Activated naive CD4-positive, alpha-beta T cell treated with anti-CD3 and anti-CD28 coated beads for 36 hours (primary cell): Measurements from ENCODE around the gene MYL7. TPM values are rescaled to one million over a fixed set of nuclear protein-coding genes. Genes with fewer than 3 reads are reported as not detected.
"Not testable (repeated sequence)": the region's sequence is repeated elsewhere in the genome, so short reads cannot be mapped to it uniquely, and the experiment has no call there.

ENCODE experiments used
- CTCF ChIA-PET: fragments of 350-600 bp; sonication (Branson Sonifier 250); formaldehyde crosslinking; loops from one replicate; lab custom pipeline; 2021; ENCODE audit warnings: antibody characterized with exemption; lab: Charles Lee
- DNase-seq: peaks from one replicate; pipeline ENCODE4 v3.0.0-alpha.2; 2020
- H3K27ac Mint-ChIP-seq: one replicate; pipeline ENCODE4 v1.8.0; 2021; ENCODE audit warnings: mild to moderate bottlenecking, mixed read lengths
- H3K27me3 Mint-ChIP-seq: one replicate; pipeline ENCODE4 v1.8.0; 2021; ENCODE audit warnings: low read depth, mixed read lengths
- H3K36me3 Mint-ChIP-seq: one replicate; pipeline ENCODE4 v1.8.0; 2021; ENCODE audit warnings: low read depth, mixed read lengths
- H3K4me1 Mint-ChIP-seq: one replicate; pipeline ENCODE4 v1.8.0; 2021; ENCODE audit warnings: low read depth, mixed read lengths
- H3K4me3 Mint-ChIP-seq: one replicate; pipeline ENCODE4 v1.8.0; 2021; ENCODE audit warnings: mild to moderate bottlenecking, moderate library complexity, mixed read lengths
- H3K9me3 Mint-ChIP-seq: one replicate; pipeline ENCODE4 v1.8.0; 2021; ENCODE audit warnings: mixed read lengths
- intact Hi-C: fragments of 100-400 bp; cut with micrococcal nuclease; formaldehyde crosslinking; loops from one replicate; pipeline ENCODE4 v1.15.1; 2023
- total RNA-seq, 2 experiments: library from RNA; stranded (reverse); gene quantifications; one replicate each; pipeline ENCODE4 v1.2.3, GENCODE V29; 2021

Gene MYL7
- total RNA-seq, 2 experiments from 2014 or later = not detected

DNA sequence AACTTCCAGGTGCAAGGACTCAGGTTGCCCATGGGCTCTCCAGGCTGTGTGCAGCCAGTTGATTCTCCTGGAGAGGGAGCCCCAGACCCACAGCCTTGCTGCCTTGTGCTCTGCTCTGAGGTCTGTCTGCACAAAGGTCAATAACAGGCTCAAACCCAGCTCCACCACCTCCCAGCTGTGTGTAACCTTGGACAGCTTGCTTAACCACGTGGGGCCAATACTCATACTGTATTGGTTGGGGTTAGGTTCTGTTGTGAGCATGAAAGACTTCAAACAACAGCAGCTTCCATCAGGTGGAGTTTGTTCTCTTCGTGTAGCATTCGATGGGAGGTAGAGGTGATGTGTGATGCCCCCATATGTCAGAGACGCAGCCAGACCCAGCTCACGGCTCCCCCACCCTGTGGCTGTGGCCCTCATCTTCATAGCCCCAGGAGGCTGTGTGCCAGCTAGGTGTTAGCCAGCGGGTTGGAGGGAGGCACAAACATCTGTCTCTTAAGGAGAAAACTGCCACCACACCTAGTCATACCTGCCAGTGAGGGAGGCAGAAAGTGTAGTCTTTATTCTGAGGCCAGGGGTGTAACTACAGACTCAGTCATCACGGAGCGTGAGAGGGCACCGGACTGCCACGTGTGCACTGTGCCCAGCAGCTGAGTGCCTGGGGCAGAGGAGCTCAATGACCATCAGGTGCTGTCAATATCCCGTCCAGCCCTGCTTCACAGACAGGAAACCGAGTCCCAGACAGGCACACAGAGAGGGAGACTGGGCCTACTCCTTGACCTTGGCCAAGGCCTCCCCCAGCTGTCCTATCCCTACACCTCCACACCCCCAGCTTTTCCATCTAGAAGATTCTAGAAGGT is 9.7 kb downstream of the MYL7 start:
- Mint-ChIP-seq H3K4me3 (no peak overlapping the region), H3K9me3 (no peaks in the 10 kb centered on the region), H3K27me3 (no peaks in the 10 kb centered on the region), H3K4me1 (no peaks in the 10 kb centered on the region), H3K27ac (no peak overlapping the region), H3K36me3 (no peaks in the 10 kb centered on the region)
- no peak for DNase-seq
- intact Hi-C loops = no loop called here
- CTCF ChIA-PET = interaction anchor here (0.6 to 1.1 kb wide), 2 partner anchors 27 to 434 kb away, joined by 3 read pairs; no protein-coding TSS in a partner anchor

- CTCF ChIA-PET = interaction anchor here (0.7 kb wide), 1 partner anchor 9 kb away, joined by 3 read pairs; no protein-coding TSS in a partner anchor
- no peak overlapping the region for H3K27ac Mint-ChIP-seq
- no peak for DNase-seq
- no peaks in the 10 kb centered on the region for H3K9me3 Mint-ChIP-seq
- H3K27me3 Mint-ChIP-seq = no peaks in the 10 kb centered on the region
- intact Hi-C loops = loop anchor here (10.0 kb wide), 1 partner anchor 336 kb away; no protein-coding TSS in a partner anchor
- H3K36me3 Mint-ChIP-seq = no peaks in the 10 kb centered on the region
- H3K4me1 Mint-ChIP-seq = peaks cover 3% of the 10 kb centered on the region
- H3K4me3 Mint-ChIP-seq = no peak overlapping the region
Measured at GRCh38 chr7:44128721-44129582, 12.2 kb downstream of the MYL7 start.

DNA sequence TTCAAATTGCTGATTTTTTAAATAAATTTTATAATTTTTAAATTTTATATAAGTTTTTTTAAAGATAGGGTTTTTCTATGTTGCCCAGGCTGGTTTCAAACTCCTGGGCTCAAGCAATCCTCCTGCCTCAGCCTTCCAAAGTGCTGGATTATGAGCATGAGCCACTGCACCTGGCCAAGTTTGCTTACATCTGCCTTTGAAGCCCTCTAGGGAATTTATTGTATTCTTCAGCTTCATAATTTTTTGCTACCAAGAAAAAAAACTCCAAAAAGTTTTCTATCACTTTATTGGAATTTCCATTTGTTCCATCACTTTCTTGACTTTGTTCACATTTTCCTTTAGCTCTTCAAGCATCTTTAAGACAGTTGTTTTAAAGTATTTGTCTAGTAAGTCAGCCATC is 14.0 kb downstream of the MYL7 start:
- H3K4me3 Mint-ChIP-seq = no peak overlapping the region
- CTCF ChIA-PET = interaction anchor here (0.7 to 0.8 kb wide), 2 partner anchors 42 to 69 kb away, joined by 3 read pairs; no protein-coding TSS in a partner anchor
- peaks cover 10% of the 10 kb centered on the region for H3K4me1 Mint-ChIP-seq
- no peak for DNase-seq
- H3K36me3 Mint-ChIP-seq = peaks cover 4% of the 10 kb centered on the region
- no peaks in the 10 kb centered on the region for H3K9me3 Mint-ChIP-seq
- H3K27me3 Mint-ChIP-seq = no peaks in the 10 kb centered on the region
- H3K27ac Mint-ChIP-seq = no peak overlapping the region
- intact Hi-C loops = loop anchor here (10.0 kb wide), 1 partner anchor 338 kb away; no protein-coding TSS in a partner anchor

GRCh38 chr7:44126574-44126973 is 14.6 kb downstream of the MYL7 start:
- CTCF ChIA-PET, H3K4me3 Mint-ChIP-seq, H3K9me3 Mint-ChIP-seq, DNase-seq, H3K27me3 Mint-ChIP-seq, H3K36me3 Mint-ChIP-seq, H3K27ac Mint-ChIP-seq: not testable (repeated sequence)
- intact Hi-C loops = loop anchor here (10.0 kb wide), 1 partner anchor 338 kb away; no protein-coding TSS in a partner anchor
- H3K4me1 Mint-ChIP-seq = peaks cover 16% of the 10 kb centered on the region

GRCh38 chr7:44124822-44125202 is 16.3 kb downstream of the MYL7 start:
- H3K4me3 Mint-ChIP-seq = peak overlapping the region; percentile 22
- H3K9me3 Mint-ChIP-seq = no peaks in the 10 kb centered on the region
- H3K27me3 Mint-ChIP-seq = no peaks in the 10 kb centered on the region
- no peak overlapping the region for H3K27ac Mint-ChIP-seq
- H3K36me3 Mint-ChIP-seq = peaks cover 19% of the 10 kb centered on the region
- H3K4me1 Mint-ChIP-seq = peaks cover 34% of the 10 kb centered on the region
- no peak for DNase-seq
- CTCF ChIA-PET = interaction anchor here (1.8 kb wide), 1 partner anchor 44 kb away, joined by 7 read pairs; no protein-coding TSS in a partner anchor
- intact Hi-C loops = loop anchor here (10.0 kb wide), 1 partner anchor 340 kb away; no protein-coding TSS in a partner anchor

DNA sequence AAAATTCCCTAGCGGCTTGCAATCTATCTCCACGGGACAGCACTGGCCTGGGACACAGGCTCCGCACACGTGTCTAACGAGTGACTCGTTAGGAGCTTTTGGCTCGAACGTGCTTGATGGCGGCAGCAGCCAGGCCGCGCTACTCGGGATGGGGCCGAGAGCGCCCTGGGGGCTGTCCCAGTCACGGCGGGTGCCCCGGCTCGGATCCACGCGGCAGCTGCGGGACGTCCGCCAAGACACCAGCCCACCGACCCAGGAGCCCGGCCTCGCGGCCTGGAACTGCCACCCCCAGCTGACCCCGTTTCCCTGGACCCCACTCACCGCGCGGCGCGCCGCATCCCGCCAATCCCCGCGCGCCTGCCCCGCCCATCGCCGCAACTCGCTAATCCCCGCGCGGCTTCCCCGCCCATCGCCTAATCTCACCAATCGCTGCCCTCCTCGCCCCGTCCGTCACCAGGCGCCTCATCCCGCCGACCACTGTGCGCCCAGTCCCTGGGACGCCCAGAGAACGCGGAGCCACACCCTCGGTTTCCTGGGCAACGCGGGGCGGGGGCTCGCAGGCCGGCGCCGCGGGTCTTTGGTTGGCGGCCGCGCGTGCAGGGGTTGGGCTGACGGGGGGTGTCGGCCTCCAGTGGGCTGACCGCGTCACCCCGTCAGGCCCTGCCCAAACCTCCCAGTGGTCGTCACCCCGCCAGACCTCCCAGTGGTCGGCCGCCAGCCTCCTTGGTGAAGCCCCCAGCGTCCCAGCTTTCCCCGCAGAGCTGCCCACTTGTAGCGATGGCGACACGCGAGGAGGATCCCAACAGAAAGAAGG is 17.7 kb downstream of the MYL7 start, which contains the start of gene POLD2:
Gene POLD2 (minus strand): TSS at position 359 of the 814 bp plus-strand sequence. CDS start 1,495 bp downstream, outside the sequence.
- intact Hi-C loops = loop anchor here (1.0 to 10.0 kb wide), 7 partner anchors 23 to 341 kb away; partner anchors contain the start of genes DBNL, UBE2D4 and YKT6
- H3K27ac Mint-ChIP-seq = peak within 1 kb of the TSS; percentile 74
- peak; percentile 98 for DNase-seq
- H3K27me3 Mint-ChIP-seq = no peaks in the 10 kb centered on the region
- H3K4me3 Mint-ChIP-seq = peak within 1 kb of the TSS; percentile 88
- peaks cover 27% of the 10 kb centered on the region for H3K36me3 Mint-ChIP-seq
- CTCF ChIA-PET = interaction anchor here (1.2 to 1.8 kb wide), 2 partner anchors 42 to 82 kb away, joined by 3 to 7 read pairs; no protein-coding TSS in a partner anchor
- H3K4me1 Mint-ChIP-seq = peaks cover 43% of the 10 kb centered on the region
- H3K9me3 Mint-ChIP-seq = no peaks in the 10 kb centered on the region

GRCh38 chr7:44122529-44122928 is 18.6 kb downstream of the MYL7 start:
- DNase-seq = no peak
- Mint-ChIP-seq H3K27me3 (no peaks in the 10 kb centered on the region), H3K27ac (peak overlapping the region; percentile 74), H3K4me1 (peaks cover 46% of the 10 kb centered on the region), H3K4me3 (peak overlapping the region; percentile 88), H3K36me3 (peaks cover 32% of the 10 kb centered on the region), H3K9me3 (no peaks in the 10 kb centered on the region)
- intact Hi-C loops = loop anchor here (2.0 to 10.0 kb wide), 2 partner anchors 78 to 342 kb away; partner anchors contain the start of gene DBNL
- CTCF ChIA-PET = no interaction called here

DNA sequence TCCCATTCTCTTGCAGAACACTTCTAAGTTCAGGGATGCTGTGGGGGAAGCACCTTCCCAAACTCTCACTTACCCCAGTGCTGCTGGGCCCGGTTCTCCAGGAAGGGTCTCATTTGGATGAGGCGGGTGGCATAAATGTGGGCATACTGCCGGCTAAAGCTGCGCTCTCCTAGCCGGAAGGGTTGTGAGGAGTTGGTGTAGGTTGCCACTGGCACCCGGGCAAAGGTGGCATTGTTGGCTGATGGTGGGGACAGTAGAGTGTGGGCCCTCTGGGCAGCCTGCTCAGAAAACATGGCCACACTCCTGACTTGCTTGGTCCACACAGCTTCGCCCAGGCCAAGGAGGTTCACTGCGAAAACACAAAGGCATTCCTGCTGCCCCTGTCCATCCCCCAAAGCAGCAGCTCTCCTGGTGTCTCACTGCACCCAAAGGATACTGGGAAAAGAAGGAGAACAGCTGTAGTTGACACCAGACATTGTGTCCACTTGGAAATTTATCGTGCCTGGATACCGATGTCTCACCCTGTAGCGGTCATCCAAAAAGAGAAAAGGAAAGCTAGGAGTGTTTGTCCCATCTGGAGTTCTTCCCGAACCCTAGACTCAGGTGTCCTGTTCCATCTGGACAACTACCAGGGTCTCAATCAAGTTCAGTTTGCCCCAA is 19.2 kb downstream of the MYL7 start:
- Mint-ChIP-seq H3K27me3 (no peaks in the 10 kb centered on the region), H3K4me1 (peaks cover 46% of the 10 kb centered on the region), H3K36me3 (peaks cover 32% of the 10 kb centered on the region), H3K9me3 (no peaks in the 10 kb centered on the region), H3K27ac (no peak overlapping the region), H3K4me3 (peak overlapping the region; percentile 88)
- intact Hi-C loops = loop anchor here (2.0 to 10.0 kb wide), 2 partner anchors 77 to 343 kb away; partner anchors contain the start of gene DBNL
- CTCF ChIA-PET = no interaction called here
- DNase-seq = no peak

- Mint-ChIP-seq H3K9me3 (no peaks in the 10 kb centered on the region), H3K36me3 (peaks cover 32% of the 10 kb centered on the region), H3K4me1 (peaks cover 46% of the 10 kb centered on the region), H3K27me3 (no peaks in the 10 kb centered on the region), H3K4me3 (no peak overlapping the region), H3K27ac (peak overlapping the region; percentile 26)
- CTCF ChIA-PET = interaction anchor here (0.6 to 0.9 kb wide), 3 partner anchors 8 to 13 kb away, joined by 3 to 4 read pairs (median 3); no protein-coding TSS in a partner anchor
- DNase-seq = no peak
- intact Hi-C loops = loop anchor here (10.0 kb wide), 1 partner anchor 344 kb away; no protein-coding TSS in a partner anchor
Measured at GRCh38 chr7:44120395-44120794, 20.7 kb downstream of the MYL7 start.

DNA sequence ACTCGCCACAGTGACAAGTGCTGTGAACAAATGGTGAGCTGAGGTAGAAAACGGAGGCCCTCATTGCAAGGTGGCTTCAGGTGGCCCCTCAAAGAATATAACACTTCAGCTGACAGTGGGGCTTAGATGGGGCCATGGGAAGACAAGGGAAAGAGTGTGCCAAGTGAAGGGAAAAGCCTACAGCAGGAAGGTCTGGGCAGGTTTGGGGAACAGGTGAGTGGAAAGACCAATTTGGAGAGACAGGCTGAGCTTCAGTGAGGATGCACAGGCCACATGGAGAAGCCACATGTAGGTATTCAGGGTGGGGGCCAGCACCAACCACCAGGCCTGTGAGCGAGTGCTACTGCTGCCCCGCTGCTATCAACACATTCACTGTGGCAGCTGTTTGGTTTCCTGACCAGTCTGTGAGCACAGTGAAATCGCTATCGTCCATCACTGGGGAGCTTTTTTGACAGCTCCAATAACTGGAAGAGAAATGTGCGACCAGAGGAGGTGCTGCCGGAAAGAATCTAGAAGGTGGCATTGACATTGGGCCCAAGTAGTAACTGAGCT is 21.2 kb downstream of the MYL7 start:
- H3K36me3 Mint-ChIP-seq = peaks cover 32% of the 10 kb centered on the region
- CTCF ChIA-PET = interaction anchor here (0.6 to 0.7 kb wide), 2 partner anchors 9 to 10 kb away, joined by 3 to 4 read pairs; no protein-coding TSS in a partner anchor
- peaks cover 46% of the 10 kb centered on the region for H3K4me1 Mint-ChIP-seq
- intact Hi-C loops = loop anchor here (10.0 kb wide), 1 partner anchor 345 kb away; no protein-coding TSS in a partner anchor
- no peak overlapping the region for H3K4me3 Mint-ChIP-seq
- DNase-seq = no peak
- peak overlapping the region; percentile 26 for H3K27ac Mint-ChIP-seq
- no peaks in the 10 kb centered on the region for H3K9me3 Mint-ChIP-seq
- H3K27me3 Mint-ChIP-seq = no peaks in the 10 kb centered on the region
